ENCODE data around the gene SMPD3.

DNA sequence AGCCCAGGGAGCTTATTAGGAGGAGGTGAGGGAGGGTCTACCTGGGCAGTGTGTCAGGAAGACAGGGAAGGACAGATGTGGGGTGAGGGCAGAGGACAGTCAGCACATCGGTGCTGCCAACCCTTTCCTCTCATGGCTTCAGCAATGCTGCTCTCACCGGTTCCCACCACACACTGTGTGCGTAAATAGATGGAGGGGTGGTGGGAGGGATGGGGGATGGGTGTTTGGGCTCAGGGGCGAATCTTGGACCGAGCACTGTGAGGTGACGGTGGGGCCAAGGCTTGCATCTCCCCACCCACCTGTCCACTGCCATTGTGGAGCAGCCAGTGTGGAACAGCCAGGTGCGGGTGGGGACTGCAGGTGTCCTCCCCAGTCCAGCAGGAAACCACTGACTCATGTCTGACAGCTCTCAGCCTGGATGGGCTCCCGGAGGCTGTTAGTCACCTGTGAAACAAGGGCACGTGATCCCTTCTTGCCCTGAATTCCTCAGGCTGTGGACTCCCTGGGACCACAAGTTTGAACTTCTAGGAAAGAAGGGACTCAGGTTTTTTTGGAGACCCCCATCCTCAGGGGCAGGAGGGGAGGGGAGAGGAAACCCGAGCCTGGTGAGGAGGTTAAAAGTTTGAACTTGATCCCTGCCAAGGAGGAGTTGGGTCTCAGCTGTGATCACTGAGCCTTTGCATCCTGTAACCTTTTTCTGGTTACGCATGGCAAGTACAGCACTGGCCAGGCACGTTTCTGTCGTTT is 42.7 kb upstream of the SMPD3 start:
- TF ChIP-seq, protein P1, sequence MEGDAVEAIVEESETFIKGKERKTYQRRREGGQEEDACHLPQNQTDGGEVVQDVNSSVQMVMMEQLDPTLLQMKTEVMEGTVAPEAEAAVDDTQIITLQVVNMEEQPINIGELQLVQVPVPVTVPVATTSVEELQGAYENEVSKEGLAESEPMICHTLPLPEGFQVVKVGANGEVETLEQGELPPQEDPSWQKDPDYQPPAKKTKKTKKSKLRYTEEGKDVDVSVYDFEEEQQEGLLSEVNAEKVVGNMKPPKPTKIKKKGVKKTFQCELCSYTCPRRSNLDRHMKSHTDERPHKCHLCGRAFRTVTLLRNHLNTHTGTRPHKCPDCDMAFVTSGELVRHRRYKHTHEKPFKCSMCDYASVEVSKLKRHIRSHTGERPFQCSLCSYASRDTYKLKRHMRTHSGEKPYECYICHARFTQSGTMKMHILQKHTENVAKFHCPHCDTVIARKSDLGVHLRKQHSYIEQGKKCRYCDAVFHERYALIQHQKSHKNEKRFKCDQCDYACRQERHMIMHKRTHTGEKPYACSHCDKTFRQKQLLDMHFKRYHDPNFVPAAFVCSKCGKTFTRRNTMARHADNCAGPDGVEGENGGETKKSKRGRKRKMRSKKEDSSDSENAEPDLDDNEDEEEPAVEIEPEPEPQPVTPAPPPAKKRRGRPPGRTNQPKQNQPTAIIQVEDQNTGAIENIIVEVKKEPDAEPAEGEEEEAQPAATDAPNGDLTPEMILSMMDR (IDR thresholded peaks at IDR 0.05 in 8 of 11, conservative IDR thresholded peaks at IDR 0.05 in 3 of 11): no peak
- TF ChIP-seq POLR2A (IDR thresholded peaks at IDR 0.05): no peak

Data from spleen (tissue), 7 donors.